H9 (cell line): ENCODE measurements around the gene ABL2. TPM values are rescaled to one million over a fixed set of nuclear protein-coding genes. Genes with fewer than 3 reads are reported as not detected.

ENCODE experiments used
- DNase-seq: peaks from one replicate; pipeline ENCODE4 v3.0.0-alpha.2; 2017
- H2AFZ ChIP-seq: one replicate; pipeline ENCODE4 v1.6.1; 2013; ENCODE audit warnings: mild to moderate bottlenecking, low read length, control low read depth, moderate library complexity
- H2AK5ac ChIP-seq: 2 replicates; pipeline ENCODE4 v1.6.1; 2013; ENCODE audit warnings: low read length, control low read depth, mixed read lengths; ENCODE audit not compliant: insufficient read length
- H2BK120ac ChIP-seq: one replicate; pipeline ENCODE4 v1.6.1; 2013; ENCODE audit warnings: low read depth, mild to moderate bottlenecking, low read length, control low read depth, inconsistent platforms; ENCODE audit not compliant: poor library complexity, severe bottlenecking
- H2BK12ac ChIP-seq: 2 replicates; pipeline ENCODE4 v1.6.1; 2013; ENCODE audit warnings: low read length, control low read depth, mixed read lengths, low read depth; ENCODE audit not compliant: insufficient read length
- H2BK15ac ChIP-seq: 2 replicates; pipeline ENCODE4 v1.6.1; 2013; ENCODE audit warnings: low read depth, low read length, control low read depth
- H2BK20ac ChIP-seq: one replicate; pipeline ENCODE4 v1.6.1; 2013; ENCODE audit warnings: low read depth, mild to moderate bottlenecking, low read length, control low read depth, inconsistent platforms; ENCODE audit not compliant: poor library complexity, severe bottlenecking
- H2BK5ac ChIP-seq: 2 replicates; pipeline ENCODE4 v1.6.1; 2013; ENCODE audit warnings: low read length, control low read depth, mixed read lengths; ENCODE audit not compliant: insufficient read length
- H3K14ac ChIP-seq: 2 replicates; pipeline ENCODE4 v1.6.1; 2013; ENCODE audit warnings: low read length, control low read depth; ENCODE audit not compliant: insufficient read depth
- H3K18ac ChIP-seq: 2 replicates; pipeline ENCODE4 v1.6.1; 2013; ENCODE audit warnings: low read depth, mild to moderate bottlenecking, mixed read lengths, low read length, control low read depth; ENCODE audit not compliant: insufficient read length
- H3K23ac ChIP-seq: 2 replicates; pipeline ENCODE4 v1.6.1; 2013; ENCODE audit warnings: low read length, control low read depth, mixed read lengths, low read depth; ENCODE audit not compliant: insufficient read length
- H3K23me2 ChIP-seq: 2 replicates; pipeline ENCODE4 v1.6.1; 2013; ENCODE audit warnings: low read depth, mild to moderate bottlenecking, mixed read lengths, low read length, control low read depth; ENCODE audit not compliant: insufficient read length, poor library complexity, severe bottlenecking
- H3K27ac ChIP-seq: 2 replicates; pipeline ENCODE4 v1.5.1; 2013; ENCODE audit warnings: low read length, control low read depth, mixed read lengths, low read depth; ENCODE audit not compliant: insufficient read length
- H3K27me3 ChIP-seq: 2 replicates; pipeline ENCODE4 v1.6.1; 2013; ENCODE audit warnings: low read length, control low read depth, inconsistent platforms; ENCODE audit not compliant: insufficient read depth
- H3K4ac ChIP-seq: 2 replicates; pipeline ENCODE4 v1.6.1; 2013; ENCODE audit warnings: low read depth, mild to moderate bottlenecking, control low read depth, inconsistent platforms, low read length, moderate library complexity
- H3K4me1 ChIP-seq: 2 replicates; pipeline ENCODE4 v1.6.1; 2013; ENCODE audit warnings: low read length, control low read depth, inconsistent platforms; ENCODE audit not compliant: insufficient read depth
- H3K4me2 ChIP-seq: 2 replicates; pipeline ENCODE4 v1.6.1; 2013; ENCODE audit warnings: low read length, control low read depth, mixed read lengths; ENCODE audit not compliant: insufficient read length, insufficient read depth
- H3K56ac ChIP-seq: 2 replicates; pipeline ENCODE4 v1.6.1; 2013; ENCODE audit warnings: low read depth, mild to moderate bottlenecking, mixed read lengths, low read length, control low read depth; ENCODE audit not compliant: insufficient read length
- H3K79me1 ChIP-seq: 2 replicates; pipeline ENCODE4 v1.6.1; 2013; ENCODE audit warnings: low read depth, mild to moderate bottlenecking, moderate library complexity, low read length, control low read depth, inconsistent platforms; ENCODE audit not compliant: insufficient read depth, poor library complexity, severe bottlenecking
- H3K79me2 ChIP-seq: 2 replicates; pipeline ENCODE4 v1.6.1; 2013; ENCODE audit warnings: low read length, control low read depth, inconsistent platforms; ENCODE audit not compliant: insufficient read depth
- H3K9ac ChIP-seq: 2 replicates; pipeline ENCODE4 v1.6.1; 2013; ENCODE audit warnings: low read length, control low read depth, mixed read lengths; ENCODE audit not compliant: insufficient read length; ENCODE audit errors: extremely low read depth
- H3K9me3 ChIP-seq: one replicate; pipeline ENCODE4 v1.6.1; 2013; ENCODE audit warnings: low read depth, low read length, inconsistent platforms; ENCODE audit not compliant: control insufficient read depth
- H3T11ph ChIP-seq: one replicate; pipeline ENCODE4 v1.6.1; 2013; ENCODE audit warnings: mild to moderate bottlenecking, low read length, control low read depth, inconsistent platforms
- H4K20me1 ChIP-seq: one replicate; pipeline ENCODE4 v1.6.1; 2013; ENCODE audit not compliant: control insufficient read depth, insufficient read length, insufficient read depth
- H4K5ac ChIP-seq: 2 replicates; pipeline ENCODE4 v1.6.1; 2013; ENCODE audit warnings: low read depth, mild to moderate bottlenecking, mixed read lengths, low read length, control low read depth; ENCODE audit not compliant: insufficient read length
- H4K8ac ChIP-seq: replicated peaks from 2 replicates; pipeline ENCODE4 v1.6.1; 2013; ENCODE audit warnings: low read length, control low read depth, mixed read lengths, low read depth; ENCODE audit not compliant: insufficient read length
- H4K91ac ChIP-seq: 2 replicates; pipeline ENCODE4 v1.6.1; 2013; ENCODE audit warnings: low read depth, mild to moderate bottlenecking, moderate library complexity, mixed read lengths, low read length, control low read depth; ENCODE audit not compliant: insufficient read length
- H3K27ac Mint-ChIP-seq, 3 experiments: 2 replicates in 2 of 3; 3 replicates in 1 of 3; pipeline ENCODE4 v1.8.0; 2020 to 2021; ENCODE audit warnings: mixed read lengths in 3 of 3, mild to moderate bottlenecking in 1 of 3, moderate library complexity in 1 of 3
- H3K27me3 Mint-ChIP-seq: 2 replicates; pipeline ENCODE4 v1.8.0; 2021; ENCODE audit warnings: low read depth, mild to moderate bottlenecking, moderate library complexity, mixed read lengths
- H3K36me3 Mint-ChIP-seq, 3 experiments: 2 replicates in 2 of 3; 3 replicates in 1 of 3; pipeline ENCODE4 v1.8.0; 2020 to 2021; ENCODE audit warnings: low read depth in 3 of 3, mixed read lengths in 3 of 3; ENCODE audit not compliant: insufficient read depth in 1 of 3
- H3K4me1 Mint-ChIP-seq, 2 experiments: 2 replicates each; pipeline ENCODE4 v1.8.0; 2020; ENCODE audit warnings: mixed read lengths in 2 of 2
- H3K4me3 Mint-ChIP-seq, 2 experiments: 2 replicates in 1 of 2; 3 replicates in 1 of 2; pipeline ENCODE4 v1.8.0; 2020 to 2021; ENCODE audit warnings: mild to moderate bottlenecking in 2 of 2, mixed read lengths in 2 of 2, moderate library complexity in 1 of 2
- H3K9me3 Mint-ChIP-seq, 2 experiments: 2 replicates in 1 of 2; 3 replicates in 1 of 2; pipeline ENCODE4 v1.8.0; 2020; ENCODE audit warnings: mild to moderate bottlenecking in 2 of 2, mixed read lengths in 2 of 2, moderate library complexity in 1 of 2
- WGBS: extraction: QIAGEN DNeasy Blood & Tissue Kit; methylation state at CpG from one replicate; pipeline ENCODE4 v1.1.7; 2013; ENCODE audit warnings: missing lambda C conversion rate, low lambda C conversion rate, mixed read lengths; ENCODE audit not compliant: insufficient read length; ENCODE audit errors: extremely low coverage; 5-methylcytosine and 5-hydroxymethylcytosine counted together
- total RNA-seq: library from RNA; stranded (reverse); gene quantifications from 2 replicates; pipeline ENCODE4 v1.2.1, GENCODE V29; 2021
- TF ChIP-seq, protein P1 (sequence below): fragments of 200-600 bp; sonication (generic); conservative IDR thresholded peaks from 3 replicates; pipeline ENCODE4 v1.8.0; 2021; ENCODE audit warnings: antibody characterized with exemption, mild to moderate bottlenecking

Gene ABL2
- total RNA-seq, 1 experiment from 2014 or later = 21.2 TPM

GRCh38 chr1:179166663-179167417 is 62.6 kb downstream of the ABL2 start:
- H2BK15ac ChIP-seq = no peak overlapping the region
- TF ChIP-seq, protein P1, sequence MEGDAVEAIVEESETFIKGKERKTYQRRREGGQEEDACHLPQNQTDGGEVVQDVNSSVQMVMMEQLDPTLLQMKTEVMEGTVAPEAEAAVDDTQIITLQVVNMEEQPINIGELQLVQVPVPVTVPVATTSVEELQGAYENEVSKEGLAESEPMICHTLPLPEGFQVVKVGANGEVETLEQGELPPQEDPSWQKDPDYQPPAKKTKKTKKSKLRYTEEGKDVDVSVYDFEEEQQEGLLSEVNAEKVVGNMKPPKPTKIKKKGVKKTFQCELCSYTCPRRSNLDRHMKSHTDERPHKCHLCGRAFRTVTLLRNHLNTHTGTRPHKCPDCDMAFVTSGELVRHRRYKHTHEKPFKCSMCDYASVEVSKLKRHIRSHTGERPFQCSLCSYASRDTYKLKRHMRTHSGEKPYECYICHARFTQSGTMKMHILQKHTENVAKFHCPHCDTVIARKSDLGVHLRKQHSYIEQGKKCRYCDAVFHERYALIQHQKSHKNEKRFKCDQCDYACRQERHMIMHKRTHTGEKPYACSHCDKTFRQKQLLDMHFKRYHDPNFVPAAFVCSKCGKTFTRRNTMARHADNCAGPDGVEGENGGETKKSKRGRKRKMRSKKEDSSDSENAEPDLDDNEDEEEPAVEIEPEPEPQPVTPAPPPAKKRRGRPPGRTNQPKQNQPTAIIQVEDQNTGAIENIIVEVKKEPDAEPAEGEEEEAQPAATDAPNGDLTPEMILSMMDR = no peak
- H2BK5ac ChIP-seq = no peak overlapping the region
- H3K27ac ChIP-seq = no peak overlapping the region
- no peaks in the 10 kb centered on the region for H3K27me3 ChIP-seq
- no peak overlapping the region for H3T11ph ChIP-seq
- H2BK20ac ChIP-seq = no peak overlapping the region
- peaks cover 0 to under 1% (median 0%) of the 10 kb centered on the region in 3 experiments; a peak in 1 of 7 replicates for H3K36me3 Mint-ChIP-seq
- H4K20me1 ChIP-seq = no peaks in the 10 kb centered on the region
- H3K23me2 ChIP-seq = no peaks in the 10 kb centered on the region
- peaks cover 23 to 27% of the 10 kb centered on the region in 2 experiments for H3K4me1 Mint-ChIP-seq
- H2AK5ac ChIP-seq = no peak overlapping the region
- DNase-seq = no peak
- no peak overlapping the region for H4K8ac ChIP-seq
- no peak overlapping the region for H3K4me2 ChIP-seq
- no peak overlapping the region for H3K14ac ChIP-seq
- no peak overlapping the region for H3K9ac ChIP-seq
- peak overlapping the region in 2 of 3 experiments; percentile 9 to 26; a peak in 2 of 7 replicates for H3K27ac Mint-ChIP-seq
- H2BK12ac ChIP-seq = no peak overlapping the region
- H3K79me1 ChIP-seq = peaks cover 3% of the 10 kb centered on the region
- no peak overlapping the region for H3K18ac ChIP-seq
- H3K4me1 ChIP-seq = peaks cover 3% of the 10 kb centered on the region; the same call in 1 of the 2 replicates
- WGBS = 100% methylated on average over 1 of the region's 8 CpGs
- H3K23ac ChIP-seq = no peak overlapping the region
- no peak overlapping the region for H3K4ac ChIP-seq
- no peak overlapping the region for H3K56ac ChIP-seq
- no peak overlapping the region for H2AFZ ChIP-seq
- no peak overlapping the region for H4K91ac ChIP-seq
- H2BK120ac ChIP-seq = no peak overlapping the region
- H3K9me3 Mint-ChIP-seq = no peaks in the 10 kb centered on the region
- H3K79me2 ChIP-seq = no peaks in the 10 kb centered on the region; the same call in 1 of the 2 replicates
- H3K4me3 Mint-ChIP-seq = no peak overlapping the region
- H4K5ac ChIP-seq = no peak overlapping the region
- H3K9me3 ChIP-seq = no peaks in the 10 kb centered on the region
- no peaks in the 10 kb centered on the region for H3K27me3 Mint-ChIP-seq
